ENCODE results near the gene CSF3. TPM values are rescaled to one million over a fixed set of nuclear protein-coding genes. Genes with fewer than 3 reads are reported as not detected.

CSF3 gene
- total RNA-seq, 3 donors from 2014 or later = not detected

DNA sequence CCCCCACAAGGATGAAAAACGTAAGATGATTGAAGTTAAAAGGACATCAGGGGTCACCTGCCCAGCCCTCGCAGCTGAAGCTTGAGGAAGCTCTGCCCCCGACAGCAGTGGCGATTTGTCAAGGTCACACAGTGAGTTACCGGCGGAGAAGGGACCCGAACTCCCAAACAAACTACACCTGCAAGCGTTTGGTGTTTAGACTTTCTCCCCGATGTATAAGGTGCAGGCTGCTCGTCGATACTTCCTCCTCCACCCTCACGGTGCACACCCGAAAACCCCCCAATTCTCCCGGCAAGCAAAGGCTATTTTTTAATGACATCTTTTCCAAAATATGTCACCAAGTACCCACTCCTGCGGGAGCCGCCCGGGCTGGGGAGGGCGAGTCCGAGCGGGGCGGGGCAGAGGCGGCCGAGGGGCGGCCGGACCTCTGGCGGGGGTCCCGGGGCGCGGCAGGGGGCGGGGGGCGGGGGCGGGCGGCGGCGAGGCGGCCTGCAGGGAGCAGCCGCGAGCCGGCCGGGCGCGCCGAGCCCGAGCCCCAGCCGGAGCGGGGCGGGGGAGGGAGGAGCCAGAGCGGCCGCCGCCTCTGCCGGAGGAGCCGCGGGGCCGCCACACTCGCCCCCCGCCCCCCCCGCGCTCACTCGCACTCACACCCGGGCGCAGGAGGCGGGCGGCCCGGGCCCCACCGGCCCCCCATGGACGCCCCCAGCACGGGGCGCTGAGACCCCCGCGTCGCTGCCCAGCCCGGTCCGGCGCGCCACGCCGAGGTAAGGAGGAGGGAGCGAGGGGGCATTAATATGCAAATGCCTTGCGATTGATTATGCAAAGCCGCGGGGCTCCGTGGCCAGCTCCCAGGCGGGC, 47.3 kb downstream of the CSF3 start, which contains the start of gene THRA:
Gene THRA (plus strand): TSS at position 637 of the 858 bp plus-strand sequence. CDS start 11,524 bp downstream, outside the sequence.
- peaks cover 33% of the 10 kb centered on the region for H3K4me1 ChIP-seq (ENCODE audit: low read depth)
- H3K36me3 ChIP-seq (ENCODE audit: low read depth) = no peaks in the 10 kb centered on the region
- peak; percentile 77 to 84 (median 83) for DNase-seq
- TF ChIP-seq, protein P1, sequence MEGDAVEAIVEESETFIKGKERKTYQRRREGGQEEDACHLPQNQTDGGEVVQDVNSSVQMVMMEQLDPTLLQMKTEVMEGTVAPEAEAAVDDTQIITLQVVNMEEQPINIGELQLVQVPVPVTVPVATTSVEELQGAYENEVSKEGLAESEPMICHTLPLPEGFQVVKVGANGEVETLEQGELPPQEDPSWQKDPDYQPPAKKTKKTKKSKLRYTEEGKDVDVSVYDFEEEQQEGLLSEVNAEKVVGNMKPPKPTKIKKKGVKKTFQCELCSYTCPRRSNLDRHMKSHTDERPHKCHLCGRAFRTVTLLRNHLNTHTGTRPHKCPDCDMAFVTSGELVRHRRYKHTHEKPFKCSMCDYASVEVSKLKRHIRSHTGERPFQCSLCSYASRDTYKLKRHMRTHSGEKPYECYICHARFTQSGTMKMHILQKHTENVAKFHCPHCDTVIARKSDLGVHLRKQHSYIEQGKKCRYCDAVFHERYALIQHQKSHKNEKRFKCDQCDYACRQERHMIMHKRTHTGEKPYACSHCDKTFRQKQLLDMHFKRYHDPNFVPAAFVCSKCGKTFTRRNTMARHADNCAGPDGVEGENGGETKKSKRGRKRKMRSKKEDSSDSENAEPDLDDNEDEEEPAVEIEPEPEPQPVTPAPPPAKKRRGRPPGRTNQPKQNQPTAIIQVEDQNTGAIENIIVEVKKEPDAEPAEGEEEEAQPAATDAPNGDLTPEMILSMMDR (IDR thresholded peaks at IDR 0.05) = no peak
- intact Hi-C loops (cut with DNase I, micrococcal nuclease) = no loop called here
- no peaks in the 10 kb centered on the region for H3K9me3 ChIP-seq
- peak; percentile 85 for ATAC-seq
- H3K4me3 ChIP-seq = peak within 1 kb of the TSS; percentile 98

GRCh38 chr17:40063187-40063771, 48.0 kb downstream of the CSF3 start:
- Histone ChIP-seq H3K9me3 (no peaks in the 10 kb centered on the region), H3K4me3 (peak overlapping the region; percentile 98), H3K4me1 (ENCODE audit: low read depth) (peaks cover 38% of the 10 kb centered on the region), H3K36me3 (ENCODE audit: low read depth) (no peaks in the 10 kb centered on the region)
- ATAC-seq = peak; percentile 55
- TF ChIP-seq, protein P1 (IDR thresholded peaks at IDR 0.05) = no peak
- intact Hi-C loops (cut with DNase I, micrococcal nuclease) = no loop called here
- DNase-seq = peak; percentile 59 to 78 (median 76)

- no peaks in the 10 kb centered on the region for H3K36me3 ChIP-seq (ENCODE audit: low read depth)
- peaks cover 44% of the 10 kb centered on the region for H3K4me1 ChIP-seq (ENCODE audit: low read depth)
- H3K4me3 ChIP-seq = no peak overlapping the region
- ATAC-seq (peak; percentile 25), DNase-seq (peak in 2 of 3 donors; percentile 45 to 52)
- intact Hi-C loops (cut with DNase I, micrococcal nuclease) = loop anchor here in 1 of 2 donors (2.0 kb wide), 1 partner anchor 49 kb away; no protein-coding TSS in a partner anchor
- H3K9me3 ChIP-seq = no peaks in the 10 kb centered on the region
- TF ChIP-seq, protein P1 (IDR thresholded peaks at IDR 0.05) = no peak
Measured at GRCh38 chr17:40063901-40064531, 48.8 kb downstream of the CSF3 start.

DNA sequence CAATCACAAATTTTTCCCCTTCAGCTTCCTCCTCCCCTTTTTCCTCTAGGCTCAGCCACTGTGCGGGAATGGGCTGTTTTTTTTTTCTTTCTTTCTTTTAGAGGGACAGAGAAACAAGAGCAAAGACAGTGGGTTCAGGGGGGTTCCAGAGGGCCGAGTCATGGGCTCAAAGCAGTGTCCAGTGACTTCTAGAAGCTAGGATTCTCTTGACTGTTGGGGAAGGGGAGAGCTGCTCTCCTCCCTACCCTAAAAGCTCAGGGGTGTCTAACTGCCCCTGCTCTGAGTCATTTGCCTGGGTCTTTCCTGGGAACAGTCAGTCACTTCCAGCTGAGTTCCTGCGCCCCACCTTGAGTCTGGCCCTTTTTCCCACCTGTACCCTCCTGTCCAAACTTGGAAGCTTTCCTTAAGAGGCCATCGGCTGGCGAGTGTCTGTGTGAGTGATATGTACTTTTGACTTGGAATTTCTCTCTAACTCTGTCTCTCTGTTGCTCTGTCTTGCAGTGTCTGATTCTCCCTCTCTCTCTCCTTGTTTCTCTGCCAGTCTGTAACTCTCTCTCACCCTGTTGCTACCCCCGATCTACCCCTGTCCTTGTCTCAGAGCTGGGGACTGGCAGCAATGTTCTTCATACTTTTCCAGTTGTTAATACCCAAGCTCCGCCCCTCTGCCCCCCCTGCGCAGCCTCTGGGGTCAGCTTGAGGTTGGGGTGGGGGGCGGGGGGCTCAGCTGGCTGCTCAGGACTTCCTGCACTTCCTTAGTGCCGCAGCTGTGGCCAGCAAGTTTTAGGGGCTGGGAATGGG, 49.9 kb downstream of the CSF3 start:
- DNase-seq (peak in 2 of 3 donors; percentile 42 to 43), ATAC-seq (no peak)
- Histone ChIP-seq H3K4me3 (no peak overlapping the region), H3K9me3 (no peaks in the 10 kb centered on the region), H3K4me1 (ENCODE audit: low read depth) (peaks cover 54% of the 10 kb centered on the region), H3K36me3 (ENCODE audit: low read depth) (no peaks in the 10 kb centered on the region)
- TF ChIP-seq, protein P1 (IDR thresholded peaks at IDR 0.05) = no peak
- intact Hi-C loops (cut with DNase I, micrococcal nuclease) = loop anchor here in 1 of 2 donors (2.0 kb wide), 1 partner anchor 48 kb away; no protein-coding TSS in a partner anchor
